ENCODE results near the gene C2CD2.

GRCh38 chr21:41897047-41897669 is 56.7 kb downstream of the C2CD2 start:
- TF ChIP-seq CTCF (IDR thresholded peaks at IDR 0.05), result no peak
- TF ChIP-seq POLR2A (IDR thresholded peaks at IDR 0.05), result no peak

Data from Peyer's patch (tissue), 4 donors.